WTC11 (cell line): Measurements from ENCODE around the gene STAB1. TPM values are rescaled to one million over a fixed set of nuclear protein-coding genes. Genes with fewer than 3 reads are reported as not detected.

ENCODE experiments used
- ATAC-seq: fragments of 200-7000 bp; cut with Tn5 transposase; 2 replicates; pipeline ENCODE4 v1.10.0; 2021; ENCODE audit warnings: mild to moderate bottlenecking, moderate library complexity
- CTCF ChIA-PET: fragments of 300-600 bp; sonication (Branson Sonifier 250); formaldehyde crosslinking; loops from one replicate; lab custom pipeline; 2021; ENCODE audit warnings: antibody characterized with exemption; lab: Charles Lee
- POLR2A ChIA-PET: fragments of 350-600 bp; sonication (Branson Sonifier 250); formaldehyde crosslinking; loops from one replicate; lab custom pipeline; 2021; ENCODE audit warnings: antibody characterized with exemption; lab: Charles Lee
- DNase-seq: peaks from one replicate; pipeline ENCODE4 v3.0.0; 2021; ENCODE audit warnings: low spot score
- H3K27ac Mint-ChIP-seq: 2 replicates; pipeline ENCODE4 v1.8.0; 2021; ENCODE audit warnings: mixed read lengths
- H3K27me3 Mint-ChIP-seq: 2 replicates; pipeline ENCODE4 v1.8.0; 2021; ENCODE audit warnings: low read depth, mild to moderate bottlenecking, moderate library complexity, mixed read lengths
- H3K36me3 Mint-ChIP-seq: 2 replicates; pipeline ENCODE4 v1.8.0; 2021; ENCODE audit warnings: mixed read lengths
- H3K4me1 Mint-ChIP-seq: 2 replicates; pipeline ENCODE4 v1.8.0; 2022; ENCODE audit warnings: mixed read lengths
- H3K4me3 Mint-ChIP-seq: 2 replicates; pipeline ENCODE4 v1.8.0; 2021; ENCODE audit warnings: mild to moderate bottlenecking, moderate library complexity, mixed read lengths
- H3K9me3 Mint-ChIP-seq: 2 replicates; pipeline ENCODE4 v1.8.0; 2021; ENCODE audit warnings: mixed read lengths
- ESRRA ChIP-seq: sonication (generic); formaldehyde crosslinking; IDR thresholded peaks from 2 replicates; pipeline ENCODE4 v1.8.1; 2022; ENCODE audit warnings: mild to moderate bottlenecking, missing genetic modification reagents, borderline replicate concordance
- FOXP4 ChIP-seq: sonication (generic); formaldehyde crosslinking; IDR thresholded peaks from 2 replicates; pipeline ENCODE4 v1.8.0; 2022; ENCODE audit warnings: mild to moderate bottlenecking, missing genetic modification reagents
- HMGXB4 ChIP-seq: sonication (generic); formaldehyde crosslinking; IDR thresholded peaks from 2 replicates; pipeline ENCODE4 v1.8.1; 2023; ENCODE audit warnings: mild to moderate bottlenecking, moderate library complexity, missing genetic modification reagents
- JUN ChIP-seq: sonication (generic); formaldehyde crosslinking; IDR thresholded peaks from 2 replicates; pipeline ENCODE4 v1.8.0; 2023; ENCODE audit warnings: mild to moderate bottlenecking, missing genetic modification reagents
- NFATC4 ChIP-seq: fragments of 250-450 bp; sonication (Bioruptor Pico); IDR thresholded peaks from 2 replicates; pipeline ENCODE4 v1.9.0; 2021; ENCODE audit warnings: mild to moderate bottlenecking
- PREB ChIP-seq: sonication (generic); formaldehyde crosslinking; IDR thresholded peaks from 2 replicates; pipeline ENCODE4 v1.8.1; 2022; ENCODE audit warnings: mild to moderate bottlenecking, missing genetic modification reagents, moderate library complexity, borderline replicate concordance
- SP1 ChIP-seq: sonication (generic); formaldehyde crosslinking; conservative IDR thresholded peaks from 2 replicates; pipeline ENCODE4 v1.8.1; 2022; ENCODE audit warnings: missing genetic modification reagents
- TCF7 ChIP-seq: sonication (generic); formaldehyde crosslinking; IDR thresholded peaks from 2 replicates; pipeline ENCODE4 v1.8.0; 2022; ENCODE audit warnings: mild to moderate bottlenecking, low read depth, missing genetic modification reagents, moderate library complexity
- USF2 ChIP-seq: sonication (generic); formaldehyde crosslinking; IDR thresholded peaks from 2 replicates; pipeline ENCODE4 v1.8.1; 2023; ENCODE audit warnings: mild to moderate bottlenecking, missing genetic modification reagents, moderate library complexity
- ZNF532 ChIP-seq: fragments of 250-450 bp; sonication (Bioruptor Pico); IDR thresholded peaks from 2 replicates; pipeline ENCODE4 v1.9.0; 2021; ENCODE audit warnings: mild to moderate bottlenecking, borderline replicate concordance
- total RNA-seq: library from RNA; stranded (reverse); gene quantifications from 3 replicates; pipeline ENCODE4 v1.2.3, GENCODE V29; 2021

The STAB1 gene
- total RNA-seq, 1 experiment from 2014 or later: 1.9 TPM

GRCh38 chr3:52518723-52519444 lies 23.7 kb downstream of the STAB1 start:
- H3K9me3 Mint-ChIP-seq: no peaks in the 10 kb centered on the region
- CTCF ChIA-PET: interaction anchor here (0.8 to 2.1 kb wide), 5 partner anchors 17 to 65 kb away, joined by 3 to 12 read pairs (median 6); partner anchors contain the start of genes STAB1, TNNC1 and UQCC5
- H3K4me1 Mint-ChIP-seq: peaks cover 7% of the 10 kb centered on the region
- DNase-seq (peak; percentile 78), ATAC-seq (peak; percentile 81)
- H3K27ac Mint-ChIP-seq: 0 out of 2 replicates have a peak overlapping the region, but pooled peaks have one; percentile 45
- H3K36me3 Mint-ChIP-seq: peaks cover 1% of the 10 kb centered on the region; the same call in 1 of the 2 replicates
- no peaks in the 10 kb centered on the region; the same call in 1 of the 2 replicates for H3K27me3 Mint-ChIP-seq
- POLR2A ChIA-PET: interaction anchor here (1.7 kb wide), 1 partner anchor 13 kb away, joined by 5 read pairs; no protein-coding TSS in a partner anchor
- H3K4me3 Mint-ChIP-seq: peak overlapping the region; percentile 73
- TF ChIP-seq TCF7 (no peak), SP1 (CRISPR knock-in tag) (0 out of 2 replicates have a peak, but pooled peaks have one; percentile 21), PREB (no peak)

GRCh38 chr3:52519445-52520140 lies 24.5 kb downstream of the STAB1 start:
- ATAC-seq (no peak), DNase-seq (no peak)
- ChIA-PET POLR2A (interaction anchor here (1.0 to 1.7 kb wide), 2 partner anchors 13 to 17 kb away, joined by 3 to 5 read pairs; partner anchors contain the start of gene UQCC5), CTCF (interaction anchor here (1.4 to 2.1 kb wide), 3 partner anchors 17 to 65 kb away, joined by 3 to 12 read pairs (median 3); partner anchors contain the start of genes TNNC1 and UQCC5)
- H3K4me3 Mint-ChIP-seq: peak overlapping the region; percentile 73
- no peak overlapping the region for H3K27ac Mint-ChIP-seq
- H3K9me3 Mint-ChIP-seq: no peaks in the 10 kb centered on the region
- no peaks in the 10 kb centered on the region; the same call in 1 of the 2 replicates for H3K27me3 Mint-ChIP-seq
- H3K4me1 Mint-ChIP-seq: peaks cover 7% of the 10 kb centered on the region
- peaks cover 8% of the 10 kb centered on the region for H3K36me3 Mint-ChIP-seq
- TF ChIP-seq NFATC4 (CRISPR knock-in tag) (no peak), ESRRA (peak; percentile 29; the same call in 1 of the 2 replicates), HMGXB4 (CRISPR knock-in tag) (no peak), FOXP4 (CRISPR knock-in tag) (no peak), ZNF532 (CRISPR knock-in tag) (no peak), JUN (CRISPR knock-in tag) (no peak), USF2 (no peak)
- TF ChIP-seq, all 79 proteins: peak for 1
